ENCODE results near the gene RHOV. TPM values are rescaled to one million over a fixed set of nuclear protein-coding genes. Genes with fewer than 3 reads are reported as not detected.
A peak's percentile ranks its signal among the peaks of the same experiment; 100 is the strongest.

Gene RHOV
- total RNA-seq, 4 donors from 2014 or later = 0.67 to 1.6 (median 0.88) TPM; not detected in 1

DNA sequence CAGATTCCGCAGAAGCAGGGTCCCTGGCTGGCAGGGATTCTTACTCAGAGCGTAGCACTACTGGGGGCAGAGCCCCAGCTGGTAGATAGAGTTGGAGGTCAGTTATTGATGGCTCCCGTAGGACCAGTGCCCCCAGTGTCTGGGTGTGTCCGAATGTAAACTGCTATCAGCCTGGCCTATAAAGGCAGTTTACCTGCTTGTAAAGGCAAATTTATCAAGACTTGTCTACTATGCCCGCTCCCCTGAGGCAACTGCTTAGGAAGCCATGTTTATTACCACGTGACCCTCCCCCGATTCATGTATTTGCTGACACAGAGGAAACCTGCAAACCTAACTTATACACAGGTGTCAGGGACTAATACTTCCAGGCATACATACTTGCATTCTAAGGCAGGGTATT lies 44.9 kb downstream of the RHOV start:
- Histone ChIP-seq H3K36me3 (no peaks in the 10 kb centered on the region), H3K27me3 (no peaks in the 10 kb centered on the region), H3K4me1 (peaks cover 0 to 9% (median 2%) of the 10 kb centered on the region in 4 donors), H3K4me3 (peak overlapping the region in 2 of 4 donors; percentile 58 to 68), H3K9me3 (no peaks in the 10 kb centered on the region), H3K27ac (peak overlapping the region in 3 of 4 donors; percentile 71 to 96 (median 86))
- DNase-seq = peak in 1 of 3 donors; percentile 57
- TF ChIP-seq POLR2A (IDR thresholded peaks at IDR 0.05) = no peak
- TF ChIP-seq, protein P1, sequence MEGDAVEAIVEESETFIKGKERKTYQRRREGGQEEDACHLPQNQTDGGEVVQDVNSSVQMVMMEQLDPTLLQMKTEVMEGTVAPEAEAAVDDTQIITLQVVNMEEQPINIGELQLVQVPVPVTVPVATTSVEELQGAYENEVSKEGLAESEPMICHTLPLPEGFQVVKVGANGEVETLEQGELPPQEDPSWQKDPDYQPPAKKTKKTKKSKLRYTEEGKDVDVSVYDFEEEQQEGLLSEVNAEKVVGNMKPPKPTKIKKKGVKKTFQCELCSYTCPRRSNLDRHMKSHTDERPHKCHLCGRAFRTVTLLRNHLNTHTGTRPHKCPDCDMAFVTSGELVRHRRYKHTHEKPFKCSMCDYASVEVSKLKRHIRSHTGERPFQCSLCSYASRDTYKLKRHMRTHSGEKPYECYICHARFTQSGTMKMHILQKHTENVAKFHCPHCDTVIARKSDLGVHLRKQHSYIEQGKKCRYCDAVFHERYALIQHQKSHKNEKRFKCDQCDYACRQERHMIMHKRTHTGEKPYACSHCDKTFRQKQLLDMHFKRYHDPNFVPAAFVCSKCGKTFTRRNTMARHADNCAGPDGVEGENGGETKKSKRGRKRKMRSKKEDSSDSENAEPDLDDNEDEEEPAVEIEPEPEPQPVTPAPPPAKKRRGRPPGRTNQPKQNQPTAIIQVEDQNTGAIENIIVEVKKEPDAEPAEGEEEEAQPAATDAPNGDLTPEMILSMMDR (IDR thresholded peaks at IDR 0.05) = no peak

DNA sequence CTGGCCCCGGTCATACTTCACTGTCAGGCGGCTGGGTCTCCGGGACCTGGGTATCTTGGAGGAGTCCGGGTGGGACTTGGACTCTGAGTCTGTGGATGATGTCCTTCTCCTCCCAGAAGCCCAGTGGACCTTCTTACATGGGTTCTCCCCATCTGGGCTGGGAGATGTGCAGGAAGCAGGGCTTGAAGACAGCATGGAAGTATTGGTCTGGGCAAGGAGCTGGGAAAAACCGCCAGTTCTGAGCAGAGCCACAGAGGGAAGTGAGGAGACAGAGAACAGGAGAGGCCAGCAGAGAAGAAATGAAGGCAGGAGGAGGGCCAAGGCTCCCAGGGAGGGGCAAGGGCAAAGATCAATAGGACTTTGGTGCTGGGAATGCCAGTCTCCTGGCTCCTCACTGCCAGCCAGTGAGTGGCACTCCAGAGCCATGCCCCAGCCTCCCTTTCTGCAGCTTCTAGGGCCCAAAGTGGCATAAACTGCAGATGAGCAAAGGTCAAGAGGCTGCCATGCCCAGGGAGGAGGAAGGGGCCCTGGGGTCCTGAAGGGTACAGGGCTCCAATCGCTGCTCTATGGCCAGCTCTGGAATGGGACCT lies 45.5 kb downstream of the RHOV start, which contains the start of gene PPP1R14D:
PPP1R14D (minus strand) TSS at position 262 of the 590 bp plus-strand sequence; CDS start at position 195, 67 bp downstream.
- no peaks in the 10 kb centered on the region for H3K36me3 ChIP-seq
- DNase-seq = peak in 2 of 3 donors; percentile 87 to 88
- TF ChIP-seq, protein P1 (IDR thresholded peaks at IDR 0.05) = peak in 4 of 6 experiments; percentile 16 to 66 (median 44)
- peak; percentile 91 to 95 for TF ChIP-seq POLR2A (IDR thresholded peaks at IDR 0.05)
- H3K9me3 ChIP-seq = no peaks in the 10 kb centered on the region
- H3K4me1 ChIP-seq = peaks cover 0 to 9% (median 2%) of the 10 kb centered on the region in 4 donors
- peak within 1 kb of the TSS in 3 of 4 donors; percentile 71 to 96 (median 86) for H3K27ac ChIP-seq
- H3K4me3 ChIP-seq = peak within 1 kb of the TSS in 3 of 4 donors; percentile 29 to 68 (median 58)
- no peaks in the 10 kb centered on the region for H3K27me3 ChIP-seq

DNA sequence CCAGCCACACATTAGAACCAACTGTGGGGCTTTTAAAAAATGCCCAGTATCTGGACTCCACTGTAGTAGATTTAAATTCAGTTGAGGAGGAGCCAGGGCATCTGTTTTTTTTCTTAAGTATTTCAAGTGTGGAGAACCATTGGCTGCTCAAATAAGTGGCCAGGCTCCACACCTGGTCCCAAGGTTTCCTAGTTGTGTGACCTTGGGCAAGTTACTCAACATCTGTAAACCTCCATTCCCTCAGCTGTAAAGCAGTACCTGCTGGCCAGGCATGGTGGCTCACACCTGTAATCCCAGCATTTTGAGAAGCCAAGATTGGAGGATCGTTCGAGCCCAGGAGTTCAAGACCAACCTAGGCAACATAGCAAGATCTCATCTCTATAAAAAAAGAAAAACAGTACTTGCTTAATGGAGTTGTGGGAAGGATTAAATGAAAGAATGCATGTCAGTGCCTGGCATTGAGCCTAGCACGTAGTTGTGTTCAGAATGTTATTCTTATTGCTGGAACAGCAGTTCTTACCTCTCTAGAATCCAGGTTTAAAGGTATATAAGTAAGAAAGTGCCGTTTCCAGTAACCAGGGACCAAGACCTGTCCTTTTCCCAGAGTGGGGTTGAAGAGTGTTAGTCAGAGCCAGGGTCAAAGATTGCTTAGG lies 47.5 kb downstream of the RHOV start:
- Histone ChIP-seq H3K9me3 (no peaks in the 10 kb centered on the region), H3K4me3 (peak overlapping the region in 2 of 4 donors; percentile 58 to 68), H3K36me3 (no peaks in the 10 kb centered on the region), H3K27ac (peak overlapping the region in 2 of 4 donors; percentile 25 to 75), H3K27me3 (no peaks in the 10 kb centered on the region), H3K4me1 (peaks cover 0 to 9% (median 2%) of the 10 kb centered on the region in 4 donors)
- no peak for DNase-seq
- no peak for TF ChIP-seq POLR2A (IDR thresholded peaks at IDR 0.05)

DNA sequence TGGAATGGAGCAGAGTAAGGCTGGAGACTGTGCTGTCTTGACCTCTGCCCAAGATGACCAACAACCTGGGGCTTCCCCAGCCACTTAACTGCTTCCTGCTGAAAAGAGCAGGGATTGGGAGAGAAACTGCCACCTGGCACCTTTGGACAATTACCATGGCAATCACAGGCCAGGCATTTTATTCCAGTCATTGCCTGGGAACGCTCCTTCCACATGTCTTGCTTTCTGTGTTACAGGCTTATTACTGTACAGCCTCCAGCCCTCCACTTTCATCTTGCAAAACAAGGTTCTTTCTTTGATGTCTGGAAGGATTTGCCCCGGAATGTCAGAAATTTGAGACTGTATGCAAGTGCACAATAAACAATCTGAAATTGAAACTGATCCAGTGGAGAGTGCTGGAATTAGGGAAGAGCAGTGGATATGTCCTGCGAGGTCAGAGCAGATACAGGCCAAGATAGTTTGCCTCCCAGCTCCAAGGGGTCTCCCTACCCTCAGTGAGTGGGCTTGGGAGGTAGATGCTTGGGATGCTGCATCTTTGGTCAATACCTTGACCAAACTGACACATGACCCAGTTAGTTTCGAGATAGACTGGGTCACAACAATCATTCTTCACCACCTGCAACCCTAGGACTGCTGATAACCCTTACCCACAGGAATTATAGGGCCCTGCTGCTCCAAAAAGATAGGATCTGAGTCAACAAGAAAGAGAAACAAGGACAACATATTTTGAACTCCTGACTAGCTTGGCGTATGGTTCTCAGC lies 48.2 kb downstream of the RHOV start:
- Histone ChIP-seq H3K36me3 (no peaks in the 10 kb centered on the region), H3K4me3 (peak overlapping the region in 2 of 4 donors; percentile 58 to 68), H3K27me3 (no peaks in the 10 kb centered on the region), H3K27ac (peak overlapping the region in 3 of 4 donors; percentile 25 to 75 (median 69)), H3K4me1 (peaks cover 0 to 9% (median 2%) of the 10 kb centered on the region in 4 donors), H3K9me3 (no peaks in the 10 kb centered on the region)
- DNase-seq = peak in 2 of 3 donors; percentile 61 to 65
- TF ChIP-seq, protein P1 (IDR thresholded peaks at IDR 0.05) = no peak
- TF ChIP-seq POLR2A (IDR thresholded peaks at IDR 0.05) = no peak

DNA sequence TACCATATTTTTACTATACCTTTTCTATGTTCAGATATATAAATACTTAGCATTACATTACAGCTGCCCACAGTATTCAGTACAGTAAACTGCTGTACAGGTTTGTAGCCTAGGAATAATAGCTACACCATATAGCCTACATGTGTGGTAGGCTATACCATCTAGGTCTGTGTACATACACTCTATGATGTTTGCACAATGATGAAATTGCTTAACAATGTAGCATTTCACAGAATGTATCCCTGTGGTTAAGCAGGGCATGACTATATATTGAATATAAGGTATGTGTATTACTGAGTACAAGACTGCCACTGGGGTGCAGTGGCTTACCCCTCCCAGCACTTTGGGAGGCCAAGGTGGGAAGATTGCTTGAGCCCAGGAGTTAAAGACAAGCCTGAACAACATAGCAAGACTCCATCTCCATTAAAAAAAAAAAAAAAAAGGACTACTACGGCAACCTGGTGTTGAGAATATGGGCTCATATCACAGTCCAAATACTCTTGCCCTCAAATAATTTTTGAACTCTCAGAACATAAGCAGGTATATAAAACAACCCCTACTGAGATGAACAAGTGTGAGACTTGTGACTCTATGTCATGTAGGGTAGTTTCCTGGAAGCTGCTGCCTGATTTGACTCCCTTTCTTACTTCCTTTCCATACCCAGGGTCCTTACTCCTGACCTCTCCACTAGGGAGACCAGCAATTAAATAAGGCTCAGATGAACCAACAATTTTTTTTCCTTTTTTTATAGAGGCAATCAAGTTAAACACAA lies 50.3 kb downstream of the RHOV start:
- H3K4me1 ChIP-seq = peaks cover 0 to 9% (median 2%) of the 10 kb centered on the region in 4 donors
- no peak overlapping the region for H3K27ac ChIP-seq
- H3K9me3 ChIP-seq = no peaks in the 10 kb centered on the region
- TF ChIP-seq POLR2A (IDR thresholded peaks at IDR 0.05) = no peak
- TF ChIP-seq, protein P1 (IDR thresholded peaks at IDR 0.05) = no peak
- no peaks in the 10 kb centered on the region for H3K36me3 ChIP-seq
- H3K4me3 ChIP-seq = no peak overlapping the region
- H3K27me3 ChIP-seq = no peaks in the 10 kb centered on the region
- DNase-seq = no peak

Small RNAs within 50 kb of the gene (small RNA-seq; reads per million reads assigned to genes)
- gene AC025166.1 = 0 reads per million in 2 donors

Other genes with a start within 250 kb of the RHOV start
- 1 to 10 TPM in 3 of 4 donors, not detected in 1; 1.1 to 7.4 (median 1.2) TPM for gene RAD51, start 179.1 kb downstream of the RHOV start, total RNA-seq
- gene RMDN3, start 119.0 kb downstream of the RHOV start, total RNA-seq = 10 to 100 TPM; 69.2 to 94.7 (median 74.0) TPM
- gene GCHFR, start 110.2 kb downstream of the RHOV start, total RNA-seq = 100 to 1,000 TPM in 3 of 4 donors, 10 to 100 TPM in 1; 81.7 to 286 (median 136) TPM
- gene C15orf62, start 104.3 kb downstream of the RHOV start, total RNA-seq = 1 to 10 TPM in 2 of 4 donors, not detected in 2; 1.1 to 1.3 TPM
- 100 to 1,000 TPM in 1 of 4 donors, 10 to 100 TPM in 3; 56.9 to 110 (median 79.9) TPM for gene ZFYVE19, start 67.1 kb downstream of the RHOV start, total RNA-seq
- 10 to 100 TPM; 26.9 to 37.1 (median 32.9) TPM for gene DNAJC17, start 66.8 kb downstream of the RHOV start, total RNA-seq
- gene PPP1R14D, start 45.5 kb downstream of the RHOV start, total RNA-seq = 100 to 1,000 TPM in 2 of 4 donors, 10 to 100 TPM in 2; 42.9 to 217 (median 148) TPM
- gene SPINT1, start 30.2 kb downstream of the RHOV start, total RNA-seq = 100 to 1,000 TPM; 103 to 991 (median 784) TPM
- 10 to 100 TPM; 15.7 to 26.8 (median 23.8) TPM for gene VPS18, start 20.2 kb upstream of the RHOV start, total RNA-seq
- gene DLL4, start 55.1 kb upstream of the RHOV start, total RNA-seq = 10 to 100 TPM in 3 of 4 donors, 1 to 10 TPM in 1; 7.8 to 15.3 (median 12.3) TPM
- gene CHAC1, start 79.2 kb upstream of the RHOV start, total RNA-seq = 1 to 10 TPM in 1 of 4 donors, not detected in 3; 2.4 TPM
- gene INO80, start 242.0 kb upstream of the RHOV start, total RNA-seq = 100 to 1,000 TPM in 1 of 4 donors, 10 to 100 TPM in 3; 17.5 to 111 (median 40.1) TPM